PFSK-1 (cell line): ENCODE data around the gene DGUOK.

Experiments
- FOXP2 ChIP-seq: optimal IDR thresholded peaks from 2 replicates; pipeline ENCODE3; 2011; ENCODE audit warnings: borderline replicate concordance, control low read depth, inconsistent platforms; ENCODE audit not compliant: insufficient read depth; ENCODE audit errors: extremely low read length, extremely low read depth
- POLR2AphosphoS5 ChIP-seq: IDR thresholded peaks from 2 replicates; pipeline ENCODE4 v1.6.1; 2012; ENCODE audit warnings: low read depth, mild to moderate bottlenecking, control low read depth, low read length, moderate library complexity
- SIN3A ChIP-seq: IDR thresholded peaks from 2 replicates; pipeline ENCODE4 v1.6.1; 2012; ENCODE audit warnings: mild to moderate bottlenecking, low read length, moderate library complexity, borderline replicate concordance; ENCODE audit not compliant: insufficient read depth
- TAF1 ChIP-seq: IDR thresholded peaks from 2 replicates; pipeline ENCODE4 v1.6.1; 2012; ENCODE audit warnings: low read length, control low read depth, borderline replicate concordance; ENCODE audit not compliant: insufficient read depth
- TF ChIP-seq, protein P1 (sequence below), 2 experiments: IDR thresholded peaks; 2 replicates each; pipeline versions ENCODE4 v1.6.1 to v1.8.0; 2011 to 2012; ENCODE audit warnings: low read depth in 2 of 2, low read length in 2 of 2, control low read depth in 1 of 2, inconsistent platforms in 1 of 2, mild to moderate bottlenecking in 1 of 2, moderate library complexity in 1 of 2; ENCODE audit not compliant: insufficient read depth in 1 of 2

The DGUOK gene

DNA sequence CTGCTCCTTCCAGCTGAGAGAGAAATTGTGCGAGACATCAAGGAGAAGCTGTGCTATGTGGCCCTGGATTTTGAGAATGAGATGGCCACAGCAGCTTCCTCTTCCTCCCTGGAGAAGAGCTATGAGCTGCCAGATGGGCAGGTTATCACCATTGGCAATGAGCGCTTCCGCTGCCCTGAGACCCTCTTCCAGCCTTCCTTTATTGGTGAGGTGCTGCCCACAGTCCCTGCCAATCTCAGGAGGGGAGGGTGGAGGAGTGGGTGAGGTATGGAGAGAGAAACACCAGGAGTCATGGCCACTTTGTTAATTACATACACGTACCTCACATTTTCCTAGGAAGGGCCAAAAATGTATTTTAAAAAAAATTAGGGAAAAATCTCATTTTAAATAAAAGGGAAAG, 12.0 kb upstream of the DGUOK start:
- no peak for TF ChIP-seq FOXP2
- TF ChIP-seq TAF1 = no peak
- TF ChIP-seq POLR2AphosphoS5 = no peak
- TF ChIP-seq, protein P1, sequence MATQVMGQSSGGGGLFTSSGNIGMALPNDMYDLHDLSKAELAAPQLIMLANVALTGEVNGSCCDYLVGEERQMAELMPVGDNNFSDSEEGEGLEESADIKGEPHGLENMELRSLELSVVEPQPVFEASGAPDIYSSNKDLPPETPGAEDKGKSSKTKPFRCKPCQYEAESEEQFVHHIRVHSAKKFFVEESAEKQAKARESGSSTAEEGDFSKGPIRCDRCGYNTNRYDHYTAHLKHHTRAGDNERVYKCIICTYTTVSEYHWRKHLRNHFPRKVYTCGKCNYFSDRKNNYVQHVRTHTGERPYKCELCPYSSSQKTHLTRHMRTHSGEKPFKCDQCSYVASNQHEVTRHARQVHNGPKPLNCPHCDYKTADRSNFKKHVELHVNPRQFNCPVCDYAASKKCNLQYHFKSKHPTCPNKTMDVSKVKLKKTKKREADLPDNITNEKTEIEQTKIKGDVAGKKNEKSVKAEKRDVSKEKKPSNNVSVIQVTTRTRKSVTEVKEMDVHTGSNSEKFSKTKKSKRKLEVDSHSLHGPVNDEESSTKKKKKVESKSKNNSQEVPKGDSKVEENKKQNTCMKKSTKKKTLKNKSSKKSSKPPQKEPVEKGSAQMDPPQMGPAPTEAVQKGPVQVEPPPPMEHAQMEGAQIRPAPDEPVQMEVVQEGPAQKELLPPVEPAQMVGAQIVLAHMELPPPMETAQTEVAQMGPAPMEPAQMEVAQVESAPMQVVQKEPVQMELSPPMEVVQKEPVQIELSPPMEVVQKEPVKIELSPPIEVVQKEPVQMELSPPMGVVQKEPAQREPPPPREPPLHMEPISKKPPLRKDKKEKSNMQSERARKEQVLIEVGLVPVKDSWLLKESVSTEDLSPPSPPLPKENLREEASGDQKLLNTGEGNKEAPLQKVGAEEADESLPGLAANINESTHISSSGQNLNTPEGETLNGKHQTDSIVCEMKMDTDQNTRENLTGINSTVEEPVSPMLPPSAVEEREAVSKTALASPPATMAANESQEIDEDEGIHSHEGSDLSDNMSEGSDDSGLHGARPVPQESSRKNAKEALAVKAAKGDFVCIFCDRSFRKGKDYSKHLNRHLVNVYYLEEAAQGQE (IDR thresholded peaks at IDR 0.05; ENCODE audit: insufficient read depth in 1 of 2, low read depth in 2 of 2, low read length in 2 of 2) = no peak
- no peak for TF ChIP-seq SIN3A

DNA sequence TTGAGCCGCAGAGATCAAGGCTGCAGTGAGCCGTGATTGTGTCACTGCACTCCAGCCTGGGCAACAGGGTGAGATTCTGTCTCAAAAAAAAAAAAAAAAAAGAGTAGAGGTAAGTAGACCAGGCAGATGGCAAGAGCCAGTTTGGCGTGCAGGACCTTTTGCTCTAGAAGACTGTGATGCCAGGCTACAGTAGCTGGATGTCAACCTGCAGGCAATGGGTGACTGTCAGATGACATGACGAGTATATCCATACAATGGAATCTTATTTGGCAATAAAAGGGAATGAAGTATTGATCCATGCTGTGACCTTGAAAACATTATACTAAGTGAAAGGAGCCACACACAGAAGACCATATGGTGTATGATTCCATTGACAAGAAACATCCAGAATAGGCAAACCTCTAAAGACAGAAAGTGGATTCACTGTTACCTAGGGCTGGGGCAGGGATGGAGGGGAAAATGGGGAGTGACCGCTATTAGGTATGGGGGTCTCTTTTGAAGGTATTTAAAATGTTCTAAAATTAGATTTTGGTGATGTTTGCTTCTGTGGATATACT, 11.2 kb upstream of the DGUOK start:
- TF ChIP-seq FOXP2 (no peak), TAF1 (no peak), POLR2AphosphoS5 (no peak), SIN3A (no peak)
- TF ChIP-seq, protein P1 (IDR thresholded peaks at IDR 0.05; ENCODE audit: insufficient read depth in 1 of 2, low read depth in 2 of 2, low read length in 2 of 2) = no peak

DNA sequence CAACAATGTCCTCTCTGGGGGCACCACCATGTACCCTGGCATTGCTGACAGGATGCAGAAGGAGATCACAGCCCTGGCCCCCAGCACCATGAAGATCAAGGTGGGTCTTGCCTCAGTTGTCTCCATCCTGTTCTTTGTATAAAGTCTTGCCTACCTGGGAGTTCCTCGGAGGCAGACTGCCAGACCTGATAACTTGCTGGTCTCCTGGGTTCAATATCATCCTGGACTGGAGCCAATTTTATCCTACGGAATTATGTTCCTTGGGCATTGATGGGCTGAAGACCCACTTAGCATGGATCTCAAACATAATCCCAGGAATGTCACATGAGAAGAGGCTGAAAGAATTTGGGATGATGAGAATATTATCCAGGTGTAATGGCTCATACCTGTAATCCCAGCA, 10.0 kb upstream of the DGUOK start:
- TF ChIP-seq, protein P1 (IDR thresholded peaks at IDR 0.05; ENCODE audit: insufficient read depth in 1 of 2, low read depth in 2 of 2, low read length in 2 of 2) = no peak
- no peak for TF ChIP-seq POLR2AphosphoS5
- no peak for TF ChIP-seq FOXP2
- TF ChIP-seq SIN3A = no peak
- no peak for TF ChIP-seq TAF1

DNA sequence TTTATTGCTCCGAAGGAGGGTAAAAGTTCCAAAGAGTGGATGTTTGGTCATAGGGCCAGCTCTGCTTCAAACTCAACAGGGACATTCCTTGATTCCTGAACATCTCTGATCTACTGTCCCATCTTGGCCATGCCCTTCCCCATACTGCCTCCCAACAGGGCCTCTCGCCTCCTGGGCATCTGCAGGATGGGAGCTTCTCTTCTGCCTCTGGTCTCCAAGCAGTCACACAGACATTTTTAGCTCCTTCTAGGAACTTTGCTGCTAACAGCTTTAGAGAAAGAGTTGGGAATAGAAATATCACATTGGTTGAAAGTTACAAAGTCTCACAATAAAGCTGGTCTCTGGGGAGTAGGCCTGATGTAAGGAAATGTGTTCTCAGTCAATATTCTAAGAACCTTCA, 9.4 kb upstream of the DGUOK start:
- TF ChIP-seq FOXP2 (no peak), POLR2AphosphoS5 (no peak), SIN3A (no peak), TAF1 (no peak)
- TF ChIP-seq, protein P1 (IDR thresholded peaks at IDR 0.05; ENCODE audit: insufficient read depth in 1 of 2, low read depth in 2 of 2, low read length in 2 of 2) = no peak
